GM12872 (cell line): ENCODE measurements around the gene ATP13A4.

Source experiments
- TF ChIP-seq, protein P1 (sequence below): IDR thresholded peaks from 3 replicates; pipeline ENCODE4 v1.5.1; 2011; ENCODE audit warnings: low read depth, mild to moderate bottlenecking, low read length, moderate library complexity; ENCODE audit not compliant: insufficient read depth

The ATP13A4 gene

DNA sequence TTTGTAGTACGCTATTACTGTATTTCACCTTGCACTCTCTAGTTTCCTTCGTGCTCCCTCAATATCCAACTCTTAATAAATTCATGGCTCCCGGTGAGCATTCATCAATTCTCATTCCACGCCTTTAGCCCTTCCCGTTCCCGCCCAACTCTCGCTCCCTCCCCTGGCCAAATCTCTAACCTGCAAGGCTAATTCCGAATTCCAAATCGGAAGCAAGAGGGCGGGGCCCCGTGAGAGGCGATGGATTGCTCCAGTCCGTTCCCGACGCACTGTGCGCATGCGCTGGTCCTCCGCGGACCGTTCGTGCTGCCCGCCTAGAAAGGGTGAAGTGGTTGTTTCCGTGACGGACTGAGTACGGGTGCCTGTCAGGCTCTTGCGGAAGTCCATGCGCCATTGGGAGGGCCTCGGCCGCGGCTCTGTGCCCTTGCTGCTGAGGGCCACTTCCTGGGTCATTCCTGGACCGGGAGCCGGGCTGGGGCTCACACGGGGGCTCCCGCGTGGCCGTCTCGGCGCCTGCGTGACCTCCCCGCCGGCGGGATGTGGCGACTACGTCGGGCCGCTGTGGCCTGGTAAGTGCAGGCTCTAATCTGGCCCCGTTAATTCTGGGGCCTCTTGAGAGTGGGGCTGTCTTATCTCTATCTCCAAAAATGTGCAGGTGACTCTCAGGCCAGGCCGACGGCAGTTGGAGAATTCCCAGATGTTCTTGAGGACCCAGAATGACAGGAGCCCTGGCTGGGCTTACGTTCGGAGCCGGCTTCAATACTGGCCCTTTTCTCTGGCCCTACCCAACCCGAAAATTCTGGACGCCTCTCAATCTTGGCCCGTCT is 38.4 kb upstream of the ATP13A4 start, which contains the start of gene OPA1:
OPA1 (plus strand) TSS at position 368 of the 827 bp plus-strand sequence; CDS start at position 538, 170 bp downstream.
- TF ChIP-seq, protein P1, sequence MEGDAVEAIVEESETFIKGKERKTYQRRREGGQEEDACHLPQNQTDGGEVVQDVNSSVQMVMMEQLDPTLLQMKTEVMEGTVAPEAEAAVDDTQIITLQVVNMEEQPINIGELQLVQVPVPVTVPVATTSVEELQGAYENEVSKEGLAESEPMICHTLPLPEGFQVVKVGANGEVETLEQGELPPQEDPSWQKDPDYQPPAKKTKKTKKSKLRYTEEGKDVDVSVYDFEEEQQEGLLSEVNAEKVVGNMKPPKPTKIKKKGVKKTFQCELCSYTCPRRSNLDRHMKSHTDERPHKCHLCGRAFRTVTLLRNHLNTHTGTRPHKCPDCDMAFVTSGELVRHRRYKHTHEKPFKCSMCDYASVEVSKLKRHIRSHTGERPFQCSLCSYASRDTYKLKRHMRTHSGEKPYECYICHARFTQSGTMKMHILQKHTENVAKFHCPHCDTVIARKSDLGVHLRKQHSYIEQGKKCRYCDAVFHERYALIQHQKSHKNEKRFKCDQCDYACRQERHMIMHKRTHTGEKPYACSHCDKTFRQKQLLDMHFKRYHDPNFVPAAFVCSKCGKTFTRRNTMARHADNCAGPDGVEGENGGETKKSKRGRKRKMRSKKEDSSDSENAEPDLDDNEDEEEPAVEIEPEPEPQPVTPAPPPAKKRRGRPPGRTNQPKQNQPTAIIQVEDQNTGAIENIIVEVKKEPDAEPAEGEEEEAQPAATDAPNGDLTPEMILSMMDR, result no peak

DNA sequence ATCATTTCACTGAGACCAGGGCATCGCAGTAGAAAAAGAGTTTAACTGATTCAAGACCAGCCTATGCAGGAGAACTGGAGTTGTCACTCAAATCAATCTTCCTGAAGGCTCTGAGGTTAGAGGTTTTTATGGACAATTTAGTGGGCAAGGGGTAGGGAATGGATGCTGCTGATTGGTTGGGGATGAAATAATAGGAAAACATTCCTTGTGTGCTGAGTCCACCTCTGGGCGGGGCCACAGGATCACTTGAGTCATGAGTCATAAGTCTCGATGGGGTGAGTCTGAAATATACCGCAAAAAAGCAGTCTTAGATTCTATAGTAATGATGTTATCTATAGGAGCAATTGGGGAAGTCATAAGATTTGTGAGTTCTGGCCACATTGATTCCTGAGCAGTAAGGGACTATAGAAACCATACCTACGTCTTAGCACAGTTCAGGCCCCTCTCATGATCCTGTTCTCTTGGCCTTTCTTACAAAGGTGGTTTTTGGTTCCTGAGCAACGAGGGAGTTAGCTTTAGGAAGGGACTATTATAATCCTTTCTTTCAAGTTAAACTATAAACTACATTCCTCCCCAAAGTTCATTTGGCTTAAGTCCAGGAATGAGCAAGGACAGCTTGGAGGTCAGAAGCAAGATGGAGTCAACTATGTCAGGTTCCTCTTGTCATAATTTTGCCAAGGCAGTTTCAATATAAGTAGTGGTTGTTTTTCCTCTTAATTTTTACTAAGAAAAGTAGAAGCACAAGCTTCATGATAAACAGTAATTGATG is 35.6 kb upstream of the ATP13A4 start:
- TF ChIP-seq, protein P1, result no peak

DNA sequence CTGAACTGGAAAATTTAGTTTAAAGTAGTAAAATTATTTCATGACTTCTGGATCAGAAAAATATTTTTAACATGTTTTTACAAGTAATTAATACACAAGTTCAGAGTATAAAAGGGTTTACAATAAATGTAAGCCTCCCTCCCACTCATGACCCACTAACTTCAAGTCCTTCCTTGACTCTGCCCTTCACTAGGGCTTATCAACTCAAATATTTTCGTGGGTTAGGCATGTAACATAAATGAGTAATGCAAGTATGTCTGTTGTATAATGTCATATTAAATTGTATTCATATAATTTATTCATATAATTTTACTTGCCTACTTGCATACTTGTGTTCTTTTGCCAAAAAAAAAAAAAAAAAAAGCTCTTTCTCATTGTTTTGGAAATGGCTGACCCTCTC is 34.9 kb upstream of the ATP13A4 start:
- TF ChIP-seq, protein P1, result no peak

DNA sequence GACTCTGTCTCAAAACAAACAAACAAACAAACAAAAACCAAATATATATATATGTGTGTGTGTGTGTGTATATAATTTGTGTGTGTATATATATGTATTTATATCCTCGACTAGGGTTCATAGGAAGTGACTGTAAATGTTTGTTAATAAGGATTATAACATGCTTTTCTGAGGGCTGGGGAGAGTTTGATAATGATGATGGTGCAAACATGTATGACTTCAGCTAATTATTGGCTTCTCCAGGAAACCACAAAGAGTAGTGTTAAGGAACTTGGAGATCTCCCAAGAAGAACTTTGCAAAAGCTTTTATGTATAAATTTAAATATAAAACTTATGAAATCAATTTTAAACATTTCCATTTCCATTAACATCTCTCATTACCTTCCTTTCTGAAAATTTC is 34.4 kb upstream of the ATP13A4 start:
- TF ChIP-seq, protein P1, result no peak

DNA sequence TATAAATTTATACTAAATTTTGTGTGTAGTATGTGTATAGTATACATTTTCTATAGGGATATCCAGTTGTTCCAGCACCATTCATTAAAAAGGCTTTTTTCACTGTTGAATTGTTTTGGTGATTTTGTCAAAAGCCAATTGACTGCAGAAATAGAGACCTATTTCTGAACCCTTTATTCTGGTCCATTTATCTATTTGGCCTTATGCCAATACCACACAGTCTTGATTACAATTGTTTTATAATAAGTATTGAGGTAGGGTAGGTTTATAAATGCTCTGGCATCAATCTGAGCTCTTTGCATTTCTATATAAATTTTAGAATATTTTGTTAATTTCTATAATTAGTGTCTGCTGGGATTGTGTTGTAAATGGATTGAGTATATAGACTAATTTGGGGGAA is 31.8 kb upstream of the ATP13A4 start:
- TF ChIP-seq, protein P1, result no peak

DNA sequence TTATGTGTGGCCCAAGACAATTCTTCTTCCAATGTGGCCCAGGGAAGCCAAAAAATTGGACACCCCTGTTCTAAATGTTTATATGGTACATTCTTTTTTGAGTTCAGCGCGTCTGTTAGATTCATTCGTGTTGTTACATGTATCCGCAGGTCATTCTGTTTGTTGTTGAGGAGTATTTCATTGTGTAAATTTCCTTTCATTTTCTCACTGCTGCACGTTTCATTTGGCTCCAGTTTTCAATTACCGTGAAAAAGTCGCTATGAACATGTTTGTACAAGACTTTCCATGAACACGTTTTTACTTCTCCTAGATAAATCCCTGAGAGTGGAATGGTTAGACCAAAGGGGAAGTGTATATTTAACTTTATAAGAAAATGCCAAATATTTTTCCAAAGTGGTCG is 30.8 kb upstream of the ATP13A4 start:
- TF ChIP-seq, protein P1, result no peak

DNA sequence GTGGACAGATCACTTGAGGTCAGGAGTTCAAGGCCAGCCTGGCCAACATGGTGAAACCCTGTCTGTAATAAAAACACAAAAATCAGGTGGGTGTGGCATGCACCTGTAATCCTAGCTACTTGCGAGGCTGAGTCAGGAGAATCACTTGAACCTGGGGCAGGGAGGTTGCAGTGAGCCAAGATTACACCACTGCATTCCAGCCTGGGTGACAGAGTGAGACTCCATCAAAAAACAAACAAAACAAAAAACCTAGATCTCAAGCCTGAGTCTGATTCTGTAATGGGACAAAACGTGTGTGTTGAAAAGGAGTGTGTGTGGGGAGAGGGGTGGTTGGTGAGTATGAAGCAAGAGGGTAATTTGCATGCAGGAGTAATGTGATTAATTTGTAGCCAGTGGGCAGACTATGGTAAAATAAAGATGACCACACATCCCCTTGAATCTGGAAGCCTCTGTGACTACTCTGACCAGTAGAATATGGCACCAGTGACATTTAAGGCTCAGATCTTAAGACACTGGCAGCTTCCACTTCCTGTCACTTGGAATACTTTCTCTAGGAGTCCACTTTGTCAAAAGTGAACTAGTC is 19.9 kb upstream of the ATP13A4 start:
- TF ChIP-seq, protein P1, result no peak
